ENCODE measurements around the gene CLEC17A. TPM values are rescaled to one million over a fixed set of nuclear protein-coding genes. Genes with fewer than 3 reads are reported as not detected.

Gene CLEC17A
- total RNA-seq, 1 donor from 2014 or later = not detected

DNA sequence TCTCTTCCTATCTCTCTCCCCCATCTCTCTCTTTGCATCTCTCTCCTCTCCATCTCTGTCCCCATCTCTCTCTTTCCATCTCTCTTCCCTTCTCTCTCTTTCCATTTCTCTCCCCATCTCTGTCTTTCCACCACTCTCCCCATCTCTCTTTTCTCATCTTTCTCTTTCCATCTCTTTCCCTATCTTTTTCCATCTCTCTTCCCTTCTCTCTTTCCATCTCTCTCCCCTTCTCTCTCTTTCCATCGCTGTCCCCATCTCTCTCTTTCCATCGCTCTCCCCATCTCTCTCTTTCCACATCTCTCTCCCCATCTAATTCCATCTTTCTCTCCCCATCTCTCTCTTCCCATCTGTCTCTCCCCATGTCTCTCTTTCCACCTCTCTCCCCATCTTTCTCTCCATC, 67.3 kb downstream of the CLEC17A start:
- no peak for DNase-seq (ENCODE audit: low spot score)

DNA sequence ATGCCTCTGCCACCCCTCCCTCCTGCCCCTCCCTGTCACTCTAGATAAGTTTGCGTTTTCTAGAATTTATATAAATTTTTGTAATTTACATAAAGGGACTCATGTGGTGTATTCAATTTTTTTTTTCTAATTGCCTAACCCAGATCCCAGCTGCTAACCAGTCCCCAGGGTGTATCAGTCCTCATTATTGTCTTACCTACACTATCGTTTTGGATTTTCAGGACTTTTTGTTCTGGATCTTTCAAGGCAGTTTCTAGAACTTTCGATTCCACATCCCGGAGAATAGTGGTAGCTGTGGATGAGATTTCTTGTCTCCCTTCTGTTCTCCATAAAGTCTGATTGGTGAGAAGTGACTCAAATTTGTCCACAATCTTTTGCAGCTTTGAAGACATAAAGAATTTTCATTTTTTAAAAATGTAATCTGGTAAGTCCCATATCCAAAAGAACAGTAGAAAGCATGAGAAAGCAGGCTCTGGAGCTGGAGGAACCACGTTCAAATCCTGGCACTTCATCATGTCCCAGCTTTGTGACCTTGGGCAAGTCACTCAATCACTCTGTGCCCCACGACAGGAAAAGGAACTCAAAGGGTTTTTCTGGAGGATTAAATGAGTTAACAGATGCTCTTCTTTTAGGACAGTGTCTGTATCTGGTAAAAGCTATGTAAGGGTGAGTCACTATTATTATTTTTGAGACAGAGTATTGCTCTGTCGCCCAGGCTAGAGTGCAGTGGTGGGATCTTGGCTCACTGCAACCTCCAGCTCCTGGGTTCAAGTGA, 72.1 kb downstream of the CLEC17A start:
- peak; percentile 22 for DNase-seq (ENCODE audit: low spot score)

DNA sequence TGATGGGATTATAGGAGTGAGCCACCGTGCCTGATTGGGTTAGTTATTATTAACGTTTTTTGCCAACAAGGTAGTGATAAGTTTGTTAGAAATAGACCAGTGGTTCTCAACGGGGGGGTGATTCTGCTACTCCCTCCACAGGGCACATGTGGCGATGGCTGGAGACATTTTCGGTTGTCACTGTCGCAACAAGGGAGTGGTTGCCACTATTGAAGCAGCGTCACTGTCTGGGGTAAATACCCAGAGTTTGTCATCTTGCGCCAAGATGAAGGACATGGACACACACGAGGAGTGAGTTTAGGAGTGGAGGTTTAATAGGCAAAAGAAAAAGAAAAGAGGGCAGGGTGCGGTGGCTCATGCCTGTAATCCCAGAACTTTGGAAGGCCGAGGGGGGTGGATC, 72.8 kb downstream of the CLEC17A start:
- peak; percentile 41 for DNase-seq (ENCODE audit: low spot score)

DNA sequence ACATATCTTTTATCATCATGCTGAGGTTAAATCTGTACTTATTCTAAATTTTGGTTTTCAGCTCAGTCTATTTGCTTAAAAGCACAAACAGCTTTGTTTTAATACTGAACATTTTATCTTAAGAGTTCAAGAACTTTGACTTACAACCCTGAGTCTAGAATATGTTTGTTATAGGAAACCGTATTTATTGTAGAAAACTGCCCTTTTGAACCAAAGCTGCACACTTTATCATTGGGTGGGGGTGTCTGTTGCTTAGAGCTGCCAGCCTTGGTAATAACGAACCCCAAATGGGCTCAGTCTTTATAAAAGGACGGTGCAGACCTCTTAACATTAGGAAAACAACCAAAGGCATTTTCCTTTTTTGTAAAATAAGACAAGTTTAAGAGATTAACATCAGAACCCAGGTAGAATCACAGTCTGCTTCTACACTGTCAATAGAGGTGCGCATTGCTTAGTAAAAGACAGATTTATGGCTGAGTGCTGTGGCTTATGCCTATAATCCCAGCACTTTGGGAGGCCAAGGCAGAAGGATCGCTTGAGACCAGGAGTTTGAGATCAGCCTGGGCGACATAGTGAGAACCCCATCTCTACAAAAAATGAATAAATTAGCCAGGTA, 77.1 kb downstream of the CLEC17A start:
- DNase-seq (ENCODE audit: low spot score) = no peak

DNA sequence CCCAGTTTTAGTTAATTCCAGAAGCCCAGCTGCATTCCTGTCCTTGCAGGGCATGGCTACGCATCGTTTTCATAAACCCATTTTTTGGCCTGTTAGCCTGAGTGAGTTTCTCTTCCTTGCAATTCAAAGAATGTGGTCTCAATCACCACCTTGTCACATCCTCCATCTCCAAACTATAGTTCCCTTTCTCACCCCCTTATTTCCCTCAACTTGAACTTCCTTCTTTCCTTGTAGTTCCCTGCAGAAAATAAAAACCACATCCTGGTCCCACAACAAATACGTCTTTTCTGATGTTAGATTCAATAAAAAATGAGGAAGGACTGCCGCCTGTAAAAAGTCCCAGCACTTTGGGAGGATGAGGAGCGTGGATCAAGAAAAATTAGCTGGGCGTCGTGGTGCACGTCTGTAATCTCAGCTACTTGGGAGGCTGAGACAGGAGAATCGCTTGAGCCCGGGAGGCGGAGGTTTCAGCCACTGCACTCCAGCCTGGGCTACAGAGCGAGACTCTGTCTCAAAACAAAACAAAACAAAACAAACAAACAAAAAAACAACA, 78.6 kb downstream of the CLEC17A start:
- no peak for DNase-seq (ENCODE audit: low spot score)

Other genes starting within 250 kb of the CLEC17A start
- 127 TPM for gene ADGRE5, start 201.6 kb upstream of the CLEC17A start, total RNA-seq
- 53.0 TPM for gene DDX39A, start 163.7 kb upstream of the CLEC17A start, total RNA-seq
- gene PKN1, start 149.8 kb upstream of the CLEC17A start, total RNA-seq = 142 TPM
- 0.55 TPM for gene PTGER1, start 107.7 kb upstream of the CLEC17A start, total RNA-seq
- gene GIPC1, start 87.0 kb upstream of the CLEC17A start, total RNA-seq = 75.7 TPM
- gene DNAJB1, start 64.7 kb upstream of the CLEC17A start, total RNA-seq = 111 TPM
- gene TECR, start 53.5 kb upstream of the CLEC17A start, total RNA-seq = 119 TPM
- gene NDUFB7, start 11.0 kb upstream of the CLEC17A start, total RNA-seq = 181 TPM
- 0.19 TPM for gene ADGRE3, start 91.8 kb downstream of the CLEC17A start, total RNA-seq
- 23.2 TPM for gene ZNF333, start 107.0 kb downstream of the CLEC17A start, total RNA-seq
- gene ADGRE2, start 195.5 kb downstream of the CLEC17A start, total RNA-seq = 10.9 TPM

Measured in mesenteric fat pad (tissue), 1 donor.